Testis (tissue), 3 donors: ENCODE results near the gene GTPBP3. TPM values are rescaled to one million over a fixed set of nuclear protein-coding genes. Genes with fewer than 3 reads are reported as not detected.
"Not testable (repeated sequence)": the region's sequence is repeated elsewhere in the genome, so short reads cannot be mapped to it uniquely, and the experiment has no call there.

Experiments
- DNase-seq: peaks from one replicate; pipeline ENCODE4 v3.0.0-alpha.2; 2019
- H3K27ac ChIP-seq, 2 donors: fragments of 200-600 bp; sonication (generic); one replicate each; pipeline ENCODE4 v1.5.1; 2019
- H3K27me3 ChIP-seq: fragments of 200-600 bp; sonication (generic); one replicate; pipeline ENCODE4 v1.5.1; 2019
- H3K36me3 ChIP-seq: fragments of 200-600 bp; sonication (generic); one replicate; pipeline ENCODE4 v1.5.1; 2017; ENCODE audit warnings: low read depth; ENCODE audit errors: missing control alignments
- H3K4me1 ChIP-seq: fragments of 200-600 bp; sonication (generic); one replicate; pipeline ENCODE4 v1.5.1; 2019
- H3K4me3 ChIP-seq, 2 donors: fragments of 200-600 bp; sonication (generic); one replicate each; pipeline ENCODE4 v1.5.1; 2017 to 2019
- H3K9me3 ChIP-seq: fragments of 200-600 bp; sonication (generic); one replicate; pipeline ENCODE4 v1.5.1; 2017
- POLR2A ChIP-seq: fragments of 450-650 bp; IDR thresholded peaks from one replicate; pipeline ENCODE4 v1.6.1; 2017; ENCODE audit warnings: antibody characterized with exemption, mild to moderate bottlenecking, moderate library complexity
- WGBS, 2 donors: methylation state at CpG; one replicate each; pipeline ENCODE4 v1.1.5; 2018; 5-methylcytosine and 5-hydroxymethylcytosine counted together
- intact Hi-C: fragments of 100-400 bp; cut with DNase I; formaldehyde crosslinking; loops from one replicate; pipeline ENCODE4 v1.15.1; 2023; ENCODE audit warnings: low total_unique reads
- polyA plus RNA-seq: library from polyadenylated mRNA; stranded (reverse); fragments of 350-450 nt; fragmentation: Illumina TruSeq; extraction: RNeasy Lipid Tissue Mini Kit (QIAGEN cat#74804); gene quantifications from one replicate; pipeline ENCODE4 v1.2.3, GENCODE V29; 2014; ENCODE audit warnings: low read depth, low replicate concordance; ENCODE audit not compliant: insufficient read depth
- total RNA-seq, 2 donors: library from RNA; depleted of rRNA; stranded (reverse); fragments of >200 nt; gene quantifications; one replicate each; pipeline ENCODE4 v1.2.3, GENCODE V29; 2016
- TF ChIP-seq, protein P1 (sequence below), 3 experiments: fragments of 450-650 bp in 2 of 3; fragments of 200-600 bp in 1 of 3; sonication (generic) in 1 of 3; IDR thresholded peaks; one replicate each; pipeline ENCODE4 v1.5.1; 2016 to 2019; ENCODE audit warnings: antibody characterized with exemption in 3 of 3, mild to moderate bottlenecking in 2 of 3, moderate library complexity in 1 of 3

GTPBP3 gene
- total and polyA plus RNA-seq, 3 donors from 2014 or later, result 9.7 to 22.9 (median 21.6) TPM

DNA sequence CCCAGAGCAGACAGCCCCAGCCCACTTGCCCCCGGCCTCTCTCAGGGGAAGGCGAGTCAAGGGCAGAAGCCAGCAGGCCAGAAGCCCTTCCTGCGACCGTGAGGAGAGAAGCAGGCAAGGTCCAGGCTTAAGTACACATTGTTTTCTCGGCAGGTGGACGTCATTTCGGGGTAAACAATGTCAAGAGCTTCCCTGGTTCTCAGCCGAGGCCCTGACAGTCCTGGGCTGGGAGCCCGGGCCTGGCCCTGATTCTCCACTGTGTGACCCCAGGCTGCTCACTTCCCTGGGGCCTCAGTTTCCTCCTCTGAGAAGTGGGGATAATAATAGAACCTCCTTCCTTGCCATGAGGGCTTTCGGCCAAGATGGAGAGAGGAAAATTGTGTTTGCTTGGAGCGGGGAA lies 20.4 kb downstream of the GTPBP3 start:
- intact Hi-C loops, result no loop called here
- H3K27me3 ChIP-seq, result no peaks in the 10 kb centered on the region
- H3K9me3 ChIP-seq, result no peaks in the 10 kb centered on the region
- H3K4me3 ChIP-seq, result no peak overlapping the region
- no peak for DNase-seq
- WGBS, 2 donors, result 73 to 84% methylated on average over 11 of the region's 11 CpGs
- no peaks in the 10 kb centered on the region for H3K4me1 ChIP-seq
- no peaks in the 10 kb centered on the region for H3K36me3 ChIP-seq
- TF ChIP-seq, protein P1, sequence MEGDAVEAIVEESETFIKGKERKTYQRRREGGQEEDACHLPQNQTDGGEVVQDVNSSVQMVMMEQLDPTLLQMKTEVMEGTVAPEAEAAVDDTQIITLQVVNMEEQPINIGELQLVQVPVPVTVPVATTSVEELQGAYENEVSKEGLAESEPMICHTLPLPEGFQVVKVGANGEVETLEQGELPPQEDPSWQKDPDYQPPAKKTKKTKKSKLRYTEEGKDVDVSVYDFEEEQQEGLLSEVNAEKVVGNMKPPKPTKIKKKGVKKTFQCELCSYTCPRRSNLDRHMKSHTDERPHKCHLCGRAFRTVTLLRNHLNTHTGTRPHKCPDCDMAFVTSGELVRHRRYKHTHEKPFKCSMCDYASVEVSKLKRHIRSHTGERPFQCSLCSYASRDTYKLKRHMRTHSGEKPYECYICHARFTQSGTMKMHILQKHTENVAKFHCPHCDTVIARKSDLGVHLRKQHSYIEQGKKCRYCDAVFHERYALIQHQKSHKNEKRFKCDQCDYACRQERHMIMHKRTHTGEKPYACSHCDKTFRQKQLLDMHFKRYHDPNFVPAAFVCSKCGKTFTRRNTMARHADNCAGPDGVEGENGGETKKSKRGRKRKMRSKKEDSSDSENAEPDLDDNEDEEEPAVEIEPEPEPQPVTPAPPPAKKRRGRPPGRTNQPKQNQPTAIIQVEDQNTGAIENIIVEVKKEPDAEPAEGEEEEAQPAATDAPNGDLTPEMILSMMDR (IDR thresholded peaks at IDR 0.05), result no peak
- no peak for TF ChIP-seq POLR2A
- no peak overlapping the region for H3K27ac ChIP-seq

DNA sequence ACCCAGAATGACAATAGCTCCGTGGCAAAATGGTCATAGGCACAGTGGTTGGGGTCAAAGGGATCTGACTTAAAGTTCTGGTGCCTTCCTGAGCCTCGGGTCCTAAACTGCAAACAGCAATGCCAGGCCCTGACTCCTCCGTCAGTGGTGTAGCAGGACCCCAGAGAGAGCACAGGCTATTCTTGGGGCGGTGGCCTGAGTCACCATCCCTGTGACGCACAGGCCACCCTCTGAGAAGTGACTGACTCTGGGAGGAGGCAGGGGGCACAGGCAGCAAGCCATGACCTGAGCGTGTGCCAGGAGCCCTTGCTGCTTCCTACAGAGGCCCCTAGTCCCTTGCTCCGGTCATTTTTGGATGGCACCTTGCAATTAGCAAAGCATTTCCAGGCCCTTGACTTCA lies 21.0 kb downstream of the GTPBP3 start:
- intact Hi-C loops, result no loop called here
- DNase-seq, result no peak
- Histone ChIP-seq H3K4me1 (no peaks in the 10 kb centered on the region), H3K36me3 (no peaks in the 10 kb centered on the region), H3K27ac (no peak overlapping the region), H3K9me3 (no peaks in the 10 kb centered on the region), H3K4me3 (no peak overlapping the region), H3K27me3 (no peaks in the 10 kb centered on the region)
- 82 to 85% methylated on average over 6 to 7 of the region's 7 CpGs for WGBS, 2 donors
- TF ChIP-seq, protein P1 (IDR thresholded peaks at IDR 0.05), result no peak
- TF ChIP-seq POLR2A, result no peak

DNA sequence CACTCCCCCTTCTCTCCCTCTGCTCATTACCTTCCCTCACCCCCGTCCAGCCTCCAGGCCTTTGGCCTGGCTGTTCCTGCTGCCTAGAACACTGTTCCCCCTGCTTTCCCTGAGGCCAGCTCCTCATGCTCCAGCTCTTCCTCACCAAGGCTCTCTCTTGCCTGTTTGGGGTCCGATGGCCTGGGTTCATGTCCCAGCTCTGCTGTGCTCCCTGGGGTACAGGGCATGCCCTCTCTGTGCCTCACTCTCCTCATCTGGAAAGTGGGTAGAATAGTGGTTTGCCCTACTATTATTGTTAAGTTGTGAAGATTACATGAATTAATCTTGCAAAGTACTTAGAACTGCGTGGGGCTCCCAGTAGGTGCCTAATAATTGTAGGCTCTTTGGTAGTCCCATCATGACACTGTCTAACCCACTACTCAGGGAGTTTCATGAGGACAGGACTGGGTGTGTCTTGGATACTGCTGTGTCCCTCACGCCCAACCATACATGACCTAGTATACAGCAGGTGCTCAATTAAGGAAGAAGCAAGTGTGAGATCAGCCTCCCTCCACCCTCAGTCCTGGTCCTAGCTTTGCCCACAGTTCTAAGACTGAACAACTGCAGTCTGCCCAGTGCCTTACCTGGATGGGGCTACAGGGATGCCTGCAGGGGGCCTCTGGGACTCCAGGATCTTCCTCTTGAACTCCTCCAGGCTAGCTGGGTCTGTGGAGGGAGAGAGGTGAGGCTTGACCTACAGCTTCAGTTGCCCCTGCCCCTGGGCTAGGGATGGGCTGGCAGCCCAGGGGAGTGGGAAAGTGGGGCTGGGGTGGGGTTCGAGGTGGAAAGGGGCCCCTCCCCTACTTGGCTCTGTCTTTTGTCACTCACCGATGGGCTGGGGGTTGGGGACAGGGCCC lies 22.8 kb downstream of the GTPBP3 start:
- Histone ChIP-seq H3K4me3 (no peak overlapping the region), H3K4me1 (no peaks in the 10 kb centered on the region), H3K27ac (no peak overlapping the region), H3K36me3 (no peaks in the 10 kb centered on the region), H3K9me3 (no peaks in the 10 kb centered on the region), H3K27me3 (no peaks in the 10 kb centered on the region)
- intact Hi-C loops, result no loop called here
- no peak for DNase-seq
- TF ChIP-seq POLR2A, result no peak
- TF ChIP-seq, protein P1 (IDR thresholded peaks at IDR 0.05), result no peak
- 85 to 89% methylated on average over 6 of the region's 6 CpGs for WGBS, 2 donors

DNA sequence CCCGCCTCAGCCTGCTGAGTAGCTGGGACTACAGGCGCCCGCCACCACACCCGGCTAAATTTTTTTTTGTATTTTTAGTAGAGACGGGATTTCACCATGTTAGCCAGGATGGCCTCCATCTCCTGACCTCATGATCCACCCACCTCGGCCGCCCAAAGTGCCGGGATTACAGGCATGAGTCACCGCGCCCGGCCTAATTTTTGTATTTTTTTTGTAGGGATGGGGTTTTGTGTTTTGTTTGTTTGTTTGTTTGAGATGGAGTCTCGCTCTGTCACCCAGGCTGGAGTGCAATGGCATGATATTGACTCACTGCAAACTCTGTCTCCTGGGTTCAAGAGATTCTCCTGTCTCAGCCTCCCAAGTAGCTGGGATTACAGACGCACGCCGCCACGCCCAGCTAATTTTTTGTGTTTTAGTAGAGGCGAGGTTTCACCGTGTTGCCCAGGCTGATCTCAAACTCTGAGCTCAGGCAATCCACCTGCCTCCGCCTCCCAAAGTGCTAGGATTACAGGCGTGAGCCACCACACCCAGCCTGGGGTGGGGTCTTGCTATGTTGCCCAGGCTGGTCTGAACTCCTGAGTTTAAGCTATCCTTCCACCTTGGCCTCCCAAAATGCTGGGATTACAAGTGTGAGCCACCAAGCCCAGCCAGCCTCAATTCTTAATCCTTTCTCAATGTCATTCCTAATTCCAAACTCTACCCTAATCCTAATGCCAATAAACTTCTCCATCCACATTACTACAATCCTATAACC lies 26.7 kb downstream of the GTPBP3 start:
- DNase-seq, H3K36me3 ChIP-seq, H3K4me1 ChIP-seq, intact Hi-C loops, H3K27me3 ChIP-seq, H3K27ac ChIP-seq, H3K9me3 ChIP-seq, H3K4me3 ChIP-seq: not testable (repeated sequence)
- 89 to 90% methylated on average over 20 of the region's 20 CpGs for WGBS, 2 donors

DNA sequence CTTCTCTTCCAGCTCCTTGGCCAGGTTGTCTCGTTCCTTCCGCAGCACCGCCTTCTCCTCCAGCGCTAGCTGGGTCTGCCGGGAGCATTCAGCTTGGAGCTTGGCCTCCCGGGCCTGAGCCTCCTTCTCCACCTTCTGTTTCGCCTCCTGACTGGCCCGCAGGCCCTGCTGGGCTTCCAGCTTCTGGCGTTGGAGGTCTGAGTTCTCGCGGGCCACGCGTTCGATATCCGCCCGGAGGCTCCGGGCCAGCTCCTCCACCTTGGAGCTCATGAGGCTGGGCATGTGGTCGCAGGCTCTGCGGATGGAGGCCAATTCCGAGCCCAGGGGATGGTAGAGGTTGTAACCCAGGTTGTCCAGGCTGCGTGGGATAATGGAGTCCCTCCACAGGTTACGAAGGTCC lies 28.0 kb downstream of the GTPBP3 start:
- Histone ChIP-seq H3K27ac (no peak overlapping the region), H3K9me3 (no peaks in the 10 kb centered on the region), H3K4me1 (no peaks in the 10 kb centered on the region), H3K4me3 (no peak overlapping the region), H3K27me3 (no peaks in the 10 kb centered on the region), H3K36me3 (no peaks in the 10 kb centered on the region)
- TF ChIP-seq, protein P1 (IDR thresholded peaks at IDR 0.05), result no peak
- TF ChIP-seq POLR2A, result no peak
- 96 to 97% methylated on average over 15 to 22 of the region's 22 CpGs for WGBS, 2 donors
- intact Hi-C loops, result no loop called here
- no peak for DNase-seq
